ENCODE measurements around the gene NLGN1.

NLGN1 gene

DNA sequence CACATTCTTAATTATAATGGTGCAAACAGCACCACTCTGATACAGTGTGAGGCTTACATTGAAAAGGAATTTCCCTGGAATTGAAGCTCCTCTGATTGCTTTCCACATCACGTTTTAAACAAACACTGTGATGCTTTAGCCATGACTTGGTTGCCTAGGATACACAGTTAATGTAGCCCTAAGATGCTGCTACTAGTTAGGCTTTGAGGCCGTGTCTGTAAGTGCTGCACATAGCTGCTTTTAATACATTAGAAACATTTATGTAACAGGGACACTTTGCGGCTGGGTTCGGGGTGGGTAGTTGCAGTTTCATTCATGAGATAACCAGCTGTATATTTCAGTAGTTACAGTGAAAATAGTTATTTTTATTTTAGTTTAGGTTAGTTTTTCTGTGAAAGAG is 334.7 kb downstream of the NLGN1 start:
- DNase-seq = no peak

DNA sequence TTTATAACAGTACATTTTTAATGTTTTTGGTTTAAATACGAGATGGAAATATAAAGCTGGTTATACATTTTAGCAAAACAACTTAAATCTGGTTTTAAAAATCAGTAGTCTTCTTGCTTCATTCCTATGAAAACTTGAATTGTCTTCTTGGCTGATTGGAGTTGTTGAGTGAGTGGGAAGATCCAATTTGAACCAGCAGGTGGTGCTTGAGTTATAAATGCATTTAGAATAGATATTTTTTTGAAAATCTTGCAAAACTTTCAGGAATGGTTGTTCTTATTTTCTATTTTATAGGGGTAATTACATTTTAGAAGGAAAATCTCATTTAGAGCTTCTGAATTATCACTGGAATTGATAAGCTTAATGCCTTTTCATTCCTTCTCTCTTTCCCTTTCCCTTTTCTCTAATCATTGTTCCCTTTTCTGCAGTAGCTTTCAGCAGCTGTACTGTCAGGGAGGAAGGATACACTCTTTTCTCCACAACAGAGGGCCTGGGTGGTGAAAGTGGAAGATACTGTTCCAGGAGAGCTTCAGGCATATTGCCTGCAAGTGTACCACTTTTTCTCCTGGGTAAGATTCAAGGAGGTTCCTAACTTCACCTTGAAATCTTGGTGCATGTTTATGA is 335.6 kb downstream of the NLGN1 start:
- DNase-seq = no peak

DNA sequence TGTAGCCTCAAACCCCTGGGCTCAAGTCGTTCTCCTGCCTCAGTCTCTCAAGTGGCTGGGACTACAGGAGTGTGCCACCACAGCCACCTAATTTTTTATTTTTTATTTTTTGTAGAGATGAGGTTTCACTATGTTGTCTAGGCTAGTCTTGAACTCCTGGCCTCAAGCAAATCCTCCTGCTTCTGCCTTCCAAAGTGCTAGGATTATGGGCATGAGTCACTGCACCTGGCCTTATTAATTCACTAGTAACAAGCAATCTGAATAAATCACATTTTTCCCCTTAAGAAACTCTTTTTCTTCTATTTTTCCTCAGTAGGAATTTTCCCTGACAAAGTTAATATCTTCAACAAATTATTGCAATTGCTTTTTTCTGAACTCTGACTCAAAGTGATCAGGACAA is 336.9 kb downstream of the NLGN1 start:
- no peak for DNase-seq

DNA sequence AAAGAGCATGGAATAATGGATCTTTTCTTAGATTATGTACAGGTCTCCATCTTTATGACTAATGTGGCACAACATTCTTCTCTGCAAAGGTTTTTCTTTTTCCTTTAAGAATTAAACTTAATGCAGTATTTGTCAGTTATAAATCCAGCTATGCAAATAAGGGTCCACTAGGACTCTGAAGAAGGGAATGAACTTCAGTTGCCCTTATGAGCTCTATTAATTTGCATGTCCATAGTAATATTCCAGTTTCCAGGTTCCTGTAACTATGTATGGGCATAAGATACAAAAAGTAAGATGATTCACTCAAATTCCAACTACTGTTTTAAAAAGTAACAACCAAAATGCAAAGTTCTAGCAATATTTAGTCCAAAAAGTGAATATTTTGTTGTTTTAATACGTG is 337.4 kb downstream of the NLGN1 start:
- DNase-seq = no peak

DNA sequence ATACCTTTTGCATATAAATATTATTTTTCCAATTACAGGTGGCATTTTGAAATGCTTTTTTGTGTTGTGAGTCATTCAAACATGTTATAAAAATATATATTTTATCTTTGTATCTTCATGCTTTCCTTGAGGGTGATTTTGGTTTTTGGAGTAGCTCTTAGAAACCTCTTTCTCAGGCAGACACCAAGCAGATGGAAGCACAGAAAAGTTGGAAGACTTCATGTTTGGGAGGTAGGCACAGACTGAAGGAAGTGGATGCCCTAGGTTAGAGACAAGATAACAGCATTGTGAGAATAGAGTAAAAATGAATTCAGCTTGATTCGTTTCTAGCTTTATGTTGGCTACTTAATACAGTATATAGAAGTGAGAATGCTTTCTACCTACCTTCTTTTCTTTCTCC is 338.3 kb downstream of the NLGN1 start:
- DNase-seq = no peak

DNA sequence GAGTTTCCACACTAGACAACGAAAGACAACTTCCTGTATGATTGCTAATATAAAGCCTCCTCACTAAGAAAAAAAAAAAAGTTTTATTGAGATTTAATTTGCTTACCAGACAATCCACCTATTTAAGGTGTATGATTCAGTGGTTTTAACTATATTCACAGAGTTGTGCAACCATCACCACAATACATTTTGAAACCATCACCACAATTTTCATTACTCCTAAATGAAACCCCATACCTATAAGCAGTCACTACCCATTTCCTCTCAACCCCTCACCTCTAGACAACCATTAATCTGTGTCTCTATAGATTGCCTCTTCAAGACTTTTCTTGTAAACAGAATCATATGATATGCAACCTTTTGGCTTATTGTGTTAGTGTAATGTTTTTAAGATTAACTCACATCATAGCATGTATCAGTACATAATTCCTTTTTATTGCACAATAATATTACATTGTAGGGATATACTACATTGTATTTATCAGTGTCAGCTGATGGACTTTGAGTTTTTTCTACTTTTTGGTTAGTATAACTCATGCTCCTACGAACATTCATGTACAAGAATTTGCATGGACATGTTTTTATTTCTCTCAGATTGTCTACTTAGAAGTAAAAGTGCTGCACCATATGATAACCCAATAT is 339.7 kb downstream of the NLGN1 start:
- DNase-seq = no peak

DNA sequence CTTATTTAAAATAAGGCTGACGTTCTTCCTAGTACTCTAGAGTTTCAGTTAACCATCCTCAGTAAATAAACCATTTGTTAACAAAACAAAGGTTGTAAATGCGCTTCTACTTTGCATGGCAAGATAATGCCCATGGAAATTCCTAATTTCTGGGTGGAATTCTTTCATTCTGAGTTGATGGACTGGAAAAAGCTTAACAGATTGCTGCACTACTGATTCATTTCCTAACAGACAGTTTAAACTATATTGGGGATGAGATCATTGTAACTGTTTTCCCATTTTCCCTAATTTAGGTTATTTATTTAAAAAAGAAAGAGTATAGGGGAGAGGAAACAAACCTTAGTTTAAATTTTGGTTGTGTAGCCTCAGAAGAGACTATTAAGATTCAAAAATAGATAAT is 342.2 kb downstream of the NLGN1 start:
- no peak for DNase-seq

DNA sequence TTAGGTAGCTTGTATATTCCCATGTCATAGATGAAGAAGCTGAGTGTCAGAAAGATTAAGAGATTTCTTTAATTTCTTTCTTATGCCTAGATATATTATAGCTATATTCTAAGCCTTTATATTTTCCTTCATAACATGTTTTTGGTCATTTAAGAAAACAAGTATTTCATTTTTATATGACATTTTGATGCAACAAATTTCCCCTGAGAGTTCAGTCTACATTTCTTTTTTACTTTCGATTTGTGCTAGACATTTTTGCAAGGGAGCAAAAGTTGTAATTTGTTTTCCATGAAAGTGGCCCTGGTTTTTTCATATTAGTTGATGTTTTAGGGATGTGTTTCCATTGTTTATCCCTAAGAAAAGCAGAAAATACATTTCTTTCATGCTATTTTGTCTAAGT is 344.9 kb downstream of the NLGN1 start:
- no peak for DNase-seq

DNA sequence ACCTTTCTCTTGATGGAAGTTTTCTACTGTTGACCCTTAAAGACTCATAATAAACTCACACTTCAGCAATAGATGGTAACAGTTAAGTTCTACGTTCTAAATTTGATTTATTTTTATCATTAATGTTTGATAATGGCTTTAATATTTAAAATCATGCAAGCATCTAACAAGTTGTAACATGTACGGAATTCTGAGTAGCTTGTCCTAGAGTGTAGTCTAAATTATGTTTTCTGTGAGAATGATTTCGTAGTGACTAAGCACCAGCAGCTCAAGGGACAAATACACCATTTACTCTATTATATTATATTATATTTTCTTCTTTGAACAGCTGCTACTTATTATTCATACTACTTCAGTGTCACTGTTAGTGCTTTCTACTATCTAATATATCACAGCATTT is 345.6 kb downstream of the NLGN1 start:
- no peak for DNase-seq

DNA sequence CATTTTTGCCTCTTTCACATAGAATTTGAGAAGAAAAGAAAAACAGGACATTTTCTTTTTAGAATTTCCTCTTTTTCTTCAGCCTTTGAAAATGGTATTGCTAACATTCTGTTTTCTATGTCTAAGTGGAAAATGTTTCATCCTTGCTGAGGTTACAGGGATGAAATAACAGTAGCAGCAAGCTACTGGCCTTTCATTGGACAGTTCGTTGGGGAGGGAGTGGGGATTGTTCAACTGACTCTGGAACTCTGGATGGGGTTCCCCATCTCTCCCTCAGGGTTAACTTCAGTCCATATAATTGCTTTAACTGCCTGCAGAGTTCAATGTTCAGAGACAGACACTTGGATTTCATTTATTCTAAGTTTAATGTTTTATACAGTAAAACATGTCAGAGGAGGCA is 346.0 kb downstream of the NLGN1 start:
- DNase-seq = no peak

DNA sequence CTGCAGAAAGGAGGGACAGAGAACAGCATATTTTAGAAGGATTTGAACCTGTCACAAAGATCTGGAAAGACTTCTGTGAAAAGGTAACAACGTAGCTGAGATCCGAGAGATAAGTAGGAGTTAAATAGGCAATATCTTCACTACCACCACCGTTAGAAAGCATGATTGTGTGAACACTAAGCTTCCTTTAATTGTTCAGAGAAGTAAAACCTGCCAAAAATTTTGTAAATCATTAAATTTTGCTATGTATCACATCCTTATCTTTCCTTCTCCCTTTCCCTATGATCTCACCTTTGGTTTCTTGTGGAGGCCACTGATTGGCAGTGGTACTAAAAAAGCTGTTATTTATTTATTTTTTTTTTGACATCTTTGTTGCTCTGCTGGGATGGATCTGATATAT is 346.9 kb downstream of the NLGN1 start:
- no peak for DNase-seq

DNA sequence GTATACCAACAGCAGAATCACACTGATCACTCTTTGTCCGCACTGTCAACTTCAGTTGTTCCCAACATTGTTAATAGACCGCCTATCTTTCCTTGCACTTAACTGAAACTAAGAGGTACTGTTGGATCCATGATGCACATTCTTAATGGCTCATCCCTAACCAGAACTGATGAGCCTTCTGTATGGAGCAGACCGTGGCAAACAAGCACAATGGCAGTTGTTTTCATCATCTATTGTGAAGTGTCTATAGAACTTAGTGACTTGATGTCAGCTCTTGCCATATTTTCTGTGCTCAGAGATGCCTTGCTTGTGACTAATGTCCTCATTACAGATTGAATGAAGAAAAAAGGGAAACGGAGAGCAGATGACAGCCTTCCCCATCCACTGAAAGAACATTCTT is 347.4 kb downstream of the NLGN1 start:
- DNase-seq = no peak

DNA sequence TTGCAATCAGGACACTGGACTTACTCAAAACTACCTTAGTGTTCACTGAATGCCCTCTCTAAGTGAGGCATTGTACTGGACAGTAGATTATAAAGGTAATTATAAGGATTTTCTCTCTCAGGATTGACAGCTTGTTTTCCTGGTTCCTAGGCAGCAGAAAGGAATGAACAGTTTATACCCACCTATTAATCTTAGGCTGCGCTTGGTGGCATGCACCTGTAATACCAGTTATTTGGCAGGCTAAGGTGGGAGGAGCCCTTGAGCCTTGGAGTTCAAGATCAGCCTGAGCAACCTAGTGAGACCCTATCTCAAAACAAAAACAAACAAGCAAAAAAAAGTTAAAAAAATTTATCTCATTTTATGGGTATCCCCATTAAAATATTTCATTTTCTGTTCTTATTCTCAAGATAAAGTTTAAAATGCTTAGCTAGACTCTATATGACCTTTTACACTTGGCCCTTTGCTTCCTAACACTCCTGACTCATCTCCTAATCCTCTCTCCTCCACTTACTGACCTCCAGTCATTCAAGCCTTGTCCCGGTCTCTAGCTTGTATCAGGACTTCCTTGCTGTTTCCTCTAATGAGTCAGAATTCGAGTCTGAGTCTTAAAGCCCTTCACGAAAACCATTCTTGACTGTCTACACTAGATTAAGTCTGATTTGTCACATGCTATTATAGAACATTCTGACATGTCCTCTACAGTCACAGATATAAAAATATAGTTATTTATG is 348.6 kb downstream of the NLGN1 start:
- DNase-seq = no peak

DNA sequence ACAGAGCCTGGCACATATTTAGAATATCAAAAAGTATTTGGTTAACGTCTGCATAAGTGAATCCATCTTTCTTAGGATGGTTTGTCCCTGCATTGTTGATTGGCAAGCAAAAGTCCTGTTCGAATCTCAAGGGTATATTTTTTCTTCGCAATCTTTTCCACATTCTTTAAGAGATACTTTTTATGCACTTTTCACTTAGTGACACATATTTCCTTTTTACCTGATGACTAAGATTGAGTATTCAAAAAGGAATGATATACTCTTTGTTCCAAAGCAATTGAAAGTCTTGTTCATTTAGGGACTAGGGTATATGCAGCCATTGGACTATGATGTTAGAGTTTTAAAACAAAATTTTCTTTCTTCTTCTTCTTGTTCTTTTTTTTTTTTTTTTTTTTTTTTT is 349.9 kb downstream of the NLGN1 start:
- DNase-seq = no peak

DNA sequence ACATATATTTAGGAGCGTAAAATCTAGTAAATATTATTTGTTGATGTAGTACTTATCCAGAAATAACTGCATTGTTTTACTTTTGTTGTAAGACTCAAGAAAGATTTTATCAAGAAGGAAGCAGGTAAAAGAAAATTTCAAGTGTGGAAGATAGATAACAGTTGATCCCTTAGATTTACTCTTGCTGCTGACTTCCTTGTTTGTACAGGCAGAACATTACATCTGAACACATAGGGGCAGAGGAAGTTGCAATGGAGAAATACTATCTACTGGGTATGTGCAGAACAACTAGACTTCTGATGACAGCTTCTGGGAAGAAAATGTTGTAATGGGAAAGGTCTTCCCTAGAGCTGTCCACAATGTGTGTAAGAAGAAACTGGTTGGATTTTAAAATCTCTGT is 350.6 kb downstream of the NLGN1 start:
- no peak for DNase-seq

DNA sequence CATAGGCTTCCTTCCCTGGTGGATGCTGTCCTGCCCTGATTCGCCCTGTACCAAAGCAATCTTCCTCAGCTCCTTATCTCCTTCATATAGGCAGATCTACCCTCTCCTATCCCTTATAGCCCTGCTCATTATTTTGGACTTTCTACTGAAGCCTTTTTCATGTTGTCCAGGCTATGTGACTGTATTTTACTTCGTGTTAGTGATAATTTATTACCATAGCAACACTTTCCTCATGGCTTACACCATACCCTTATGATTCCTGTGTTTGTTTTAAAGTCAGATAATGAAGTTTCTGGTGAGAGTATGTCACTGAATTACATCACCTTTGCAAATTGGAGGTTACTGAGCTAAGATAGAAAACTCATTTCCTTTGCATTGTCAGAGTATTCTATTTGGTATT is 352.6 kb downstream of the NLGN1 start:
- no peak for DNase-seq

DNA sequence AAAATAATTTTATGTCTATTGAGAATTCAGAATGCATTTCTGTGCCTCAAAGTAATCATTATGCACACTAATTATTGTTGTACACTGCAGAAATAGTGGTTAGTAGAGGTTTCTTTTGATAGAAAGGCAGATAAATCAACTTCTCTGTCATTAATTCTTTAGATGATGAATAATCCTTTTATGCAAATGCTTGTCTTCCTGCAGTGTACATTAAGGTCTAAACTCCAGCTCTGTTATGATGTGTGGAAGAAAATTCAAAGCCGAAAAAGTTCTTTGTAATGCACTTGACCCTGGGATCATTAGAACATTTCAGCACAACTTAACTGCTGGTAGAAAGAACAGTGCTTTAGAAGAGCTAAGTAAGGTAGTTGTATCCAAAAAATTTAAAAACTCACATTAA is 353.0 kb downstream of the NLGN1 start:
- no peak for DNase-seq

DNA sequence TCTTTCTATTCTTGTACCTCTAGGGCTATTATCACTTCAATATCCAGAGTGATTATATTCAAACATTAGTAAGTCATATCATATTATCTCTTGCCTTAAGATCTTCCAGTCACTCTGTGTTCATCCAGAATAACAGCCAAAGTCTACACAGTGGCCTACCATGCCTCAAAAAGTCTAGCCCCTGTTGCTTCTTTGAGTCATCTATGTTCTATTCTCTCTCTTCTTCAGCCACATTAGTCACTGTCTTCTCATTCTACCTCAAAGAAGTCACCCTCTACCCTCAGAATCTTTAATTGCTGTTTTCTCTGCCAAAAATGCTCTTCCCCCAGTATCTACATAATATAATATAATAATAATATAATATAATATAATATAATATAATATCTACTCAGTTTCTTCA is 356.0 kb downstream of the NLGN1 start:
- no peak for DNase-seq

DNA sequence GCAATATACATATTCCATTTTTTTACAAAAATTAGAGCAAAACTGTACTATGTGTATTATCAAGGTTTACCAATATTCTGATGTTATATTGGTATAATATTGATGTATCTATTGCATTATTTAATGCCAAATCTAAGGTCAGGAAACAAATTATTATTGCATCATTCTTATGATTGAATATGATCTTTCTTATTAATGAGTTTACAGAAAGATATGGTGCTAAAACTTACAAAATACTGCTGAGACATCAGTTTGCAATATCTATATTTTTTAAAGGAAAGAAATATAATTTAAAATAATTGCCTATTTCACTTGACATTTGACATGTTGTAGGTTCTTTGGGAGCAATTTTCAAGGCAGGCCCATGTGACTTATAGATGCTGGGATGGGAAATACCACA is 357.6 kb downstream of the NLGN1 start:
- DNase-seq = no peak

DNA sequence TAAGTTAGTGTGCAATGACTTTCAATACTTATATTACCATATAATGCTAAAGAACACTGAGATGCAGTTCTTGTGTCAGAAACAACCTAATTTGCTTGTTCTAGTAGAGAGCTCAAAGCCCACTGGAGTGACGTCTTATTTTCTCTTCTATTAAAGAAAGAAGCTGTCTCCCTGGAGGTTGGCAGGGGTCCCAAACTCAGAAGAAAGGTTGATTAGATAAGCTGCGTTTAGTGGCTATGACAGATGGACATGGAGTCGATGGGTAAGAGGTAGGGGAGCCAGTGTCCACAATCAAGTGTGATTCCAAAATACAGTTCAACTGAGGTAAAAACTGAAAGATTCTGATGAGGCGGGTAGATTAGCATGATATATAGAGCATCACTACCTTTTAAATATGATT is 363.6 kb downstream of the NLGN1 start:
- DNase-seq = no peak

DNA sequence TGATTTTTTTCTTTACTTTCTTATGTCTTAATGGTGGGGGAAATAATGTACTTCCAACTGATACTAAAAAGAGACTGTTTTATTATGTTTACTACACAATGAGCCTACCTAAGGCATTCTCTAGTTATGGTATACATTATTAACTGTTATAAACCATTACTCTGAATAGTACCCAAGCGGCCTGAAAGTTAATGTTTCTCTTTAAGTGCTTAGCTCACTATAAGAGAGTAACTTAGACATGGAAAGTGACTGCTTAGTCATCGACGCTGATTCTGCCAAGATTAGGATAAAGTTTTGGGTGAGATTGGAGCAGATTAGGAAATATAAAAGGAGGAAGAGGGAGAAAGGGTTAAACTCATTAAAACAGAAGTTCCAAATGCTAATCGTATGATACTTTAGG is 365.0 kb downstream of the NLGN1 start:
- no peak for DNase-seq

DNA sequence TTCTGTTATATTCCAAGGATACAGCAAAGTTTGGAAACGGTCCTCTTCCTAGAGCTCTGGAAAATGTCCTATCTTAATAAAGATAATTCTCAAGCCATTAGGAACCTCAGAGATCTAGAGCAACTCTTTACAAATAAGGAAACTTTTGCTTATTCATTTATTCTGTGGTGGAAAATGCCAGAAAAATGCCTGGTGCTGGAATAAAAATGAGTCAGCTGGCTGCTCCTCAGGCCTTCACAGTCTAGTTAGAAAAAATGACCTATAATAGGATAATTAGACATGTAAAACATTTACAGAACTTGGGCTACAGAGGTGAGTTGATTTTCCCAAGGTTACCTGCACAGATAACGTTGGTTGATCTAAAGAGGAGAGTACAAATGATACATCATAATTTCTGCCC is 372.5 kb downstream of the NLGN1 start:
- no peak for DNase-seq

DNA sequence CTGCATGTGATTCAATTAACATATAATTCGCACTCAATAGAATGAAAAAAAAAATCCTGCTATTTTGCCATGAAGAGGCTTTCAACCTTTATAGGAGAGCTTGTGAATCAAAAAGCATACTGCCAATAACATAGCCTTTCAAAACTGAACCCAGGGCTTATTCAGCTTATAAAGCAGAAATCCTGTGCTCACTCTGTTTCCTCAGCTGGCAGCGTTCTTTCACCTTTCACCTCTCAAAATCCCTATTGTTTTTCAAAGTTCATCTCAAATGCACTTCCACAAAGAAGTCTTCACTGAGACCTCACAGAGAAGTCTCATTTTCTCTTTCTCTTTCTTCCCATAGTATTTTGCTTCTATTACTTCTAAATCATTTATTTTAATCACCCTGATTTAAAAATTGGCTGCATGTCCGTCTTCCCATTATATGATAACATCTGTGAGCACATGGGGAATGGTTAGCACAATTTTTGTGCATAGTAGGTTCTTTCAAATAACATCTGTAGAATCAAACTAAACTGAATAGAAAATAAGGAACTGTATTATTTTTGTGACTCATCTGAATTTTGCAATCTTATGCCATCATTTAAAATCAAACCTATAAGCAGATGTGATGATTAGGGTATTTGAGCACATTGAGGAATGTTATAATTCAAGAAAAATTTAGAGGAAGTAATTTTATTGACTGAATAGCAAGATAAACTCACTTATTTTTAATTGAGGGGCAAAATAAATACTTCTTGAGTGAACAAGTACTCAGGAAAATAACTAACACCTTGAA is 373.4 kb downstream of the NLGN1 start:
- DNase-seq = no peak

DNA sequence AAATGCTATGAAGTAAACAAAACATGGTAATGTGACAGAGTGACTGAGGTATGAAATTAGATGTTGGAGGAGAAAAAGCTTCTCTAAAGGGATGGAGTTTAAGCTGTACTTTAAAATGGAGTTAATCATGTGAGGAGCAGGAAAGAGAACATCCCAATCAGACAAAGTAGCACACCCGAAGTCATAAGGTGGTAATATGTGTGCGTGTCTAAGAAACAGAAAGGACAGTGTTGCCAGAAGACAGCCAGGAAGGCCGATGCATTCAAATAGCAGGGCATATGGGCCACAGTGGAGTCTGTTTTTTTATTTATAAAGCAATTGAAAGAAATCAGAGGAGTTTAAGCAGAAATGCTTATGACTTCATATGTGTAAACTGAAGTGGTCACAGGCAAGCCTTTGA is 376.3 kb downstream of the NLGN1 start:
- no peak for DNase-seq

Data from stimulated activated CD4-positive, alpha-beta T cell treated with anti-CD3 and anti-CD28 coated beads, Interleukin-2, amount 100 ng/mL, for 24 hours (primary cell).